Tibial nerve (tissue), 4 donors: ENCODE data around the gene MAPK10. TPM values are rescaled to one million over a fixed set of nuclear protein-coding genes. Genes with fewer than 3 reads are reported as not detected.

ENCODE experiments used
- DNase-seq, 2 donors: peaks; one replicate each; pipeline ENCODE4 v3.0.0-alpha.2; 2019; ENCODE audit warnings: low spot score in 2 of 2
- H3K27ac ChIP-seq, 4 donors: fragments of 200-600 bp; sonication (generic) in 3 of 4; one replicate each; pipeline ENCODE4 v1.5.1; 2017 to 2019; ENCODE audit warnings: mild to moderate bottlenecking in 1 of 4
- H3K27me3 ChIP-seq, 2 donors: fragments of 200-600 bp; sonication (generic) in 1 of 2; one replicate each; pipeline versions ENCODE4 v1.5.1 to v1.6.0; 2017 to 2019
- H3K36me3 ChIP-seq, 3 donors: fragments of 200-600 bp; sonication (generic); one replicate each; pipeline ENCODE4 v1.5.1; 2018 to 2019
- H3K4me1 ChIP-seq, 4 donors: fragments of 200-600 bp; sonication (generic) in 3 of 4; one replicate each; pipeline ENCODE4 v1.5.1; 2017 to 2019
- H3K4me3 ChIP-seq, 4 donors: fragments of 200-600 bp; sonication (generic) in 3 of 4; one replicate each; pipeline ENCODE4 v1.5.1; 2017 to 2019; ENCODE audit warnings: mild to moderate bottlenecking in 1 of 4, moderate library complexity in 1 of 4
- H3K9me3 ChIP-seq, 4 donors: fragments of 200-600 bp; sonication (generic) in 3 of 4; one replicate each; pipeline ENCODE4 v1.5.1; 2017 to 2019
- CTCF ChIP-seq, 5 experiments: fragments of 200-600 bp in 3 of 5; fragments of 450-650 bp in 2 of 5; sonication (generic) in 3 of 5; IDR thresholded peaks; one replicate each; pipeline ENCODE4 v1.5.1; 2016 to 2019; ENCODE audit warnings: antibody characterized with exemption in 5 of 5, mild to moderate bottlenecking in 3 of 5, moderate library complexity in 2 of 5
- EP300 ChIP-seq, 2 donors: sonication (generic); formaldehyde crosslinking; IDR thresholded peaks; one replicate each; pipeline ENCODE4 v1.6.1; 2017; ENCODE audit warnings: antibody characterized with exemption in 2 of 2, mild to moderate bottlenecking in 1 of 2
- POLR2A ChIP-seq, 2 donors: fragments of 450-650 bp; IDR thresholded peaks; one replicate each; pipeline ENCODE4 v1.6.1; 2017; ENCODE audit warnings: antibody characterized with exemption in 2 of 2, mild to moderate bottlenecking in 2 of 2, moderate library complexity in 2 of 2
- WGBS, 2 donors: methylation state at CpG; one replicate each; pipeline ENCODE4 v1.1.5; 2018; 5-methylcytosine and 5-hydroxymethylcytosine counted together
- total RNA-seq, 4 donors: library from RNA; depleted of rRNA; stranded (reverse); fragments of >200 nt; gene quantifications; one replicate each; pipeline ENCODE4 v1.1.0, GENCODE V29; 2016

MAPK10 gene
- total RNA-seq, 4 donors from 2014 or later: 20.7 to 34.5 (median 28.0) TPM

GRCh38 chr4:86381431-86381830 lies 21.6 kb upstream of the MAPK10 start:
- Histone ChIP-seq H3K4me3 (no peak overlapping the region), H3K9me3 (peaks cover 0 to 12% (median 0%) of the 10 kb centered on the region in 4 donors), H3K36me3 (no peaks in the 10 kb centered on the region), H3K27ac (no peak overlapping the region), H3K27me3 (no peaks in the 10 kb centered on the region), H3K4me1 (no peaks in the 10 kb centered on the region)
- DNase-seq: no peak
- WGBS, 2 donors: 82 to 83% methylated on average over 4 of the region's 4 CpGs
- no peak for TF ChIP-seq CTCF (IDR thresholded peaks at IDR 0.05)
- no peak for TF ChIP-seq EP300 (IDR thresholded peaks at IDR 0.05)
- TF ChIP-seq POLR2A (IDR thresholded peaks at IDR 0.05): no peak

- Histone ChIP-seq H3K4me1 (no peaks in the 10 kb centered on the region), H3K27ac (no peak overlapping the region), H3K36me3 (no peaks in the 10 kb centered on the region), H3K27me3 (no peaks in the 10 kb centered on the region), H3K9me3 (peaks cover 0 to 12% (median 0%) of the 10 kb centered on the region in 4 donors), H3K4me3 (no peak overlapping the region)
- TF ChIP-seq POLR2A (IDR thresholded peaks at IDR 0.05): no peak
- no peak for TF ChIP-seq CTCF (IDR thresholded peaks at IDR 0.05)
- TF ChIP-seq EP300 (IDR thresholded peaks at IDR 0.05): no peak
- no peak for DNase-seq
Observed at GRCh38 chr4:86380181-86380724, 20.4 kb upstream of the MAPK10 start.

- Histone ChIP-seq H3K27ac (no peak overlapping the region), H3K4me1 (no peaks in the 10 kb centered on the region), H3K4me3 (no peak overlapping the region), H3K9me3 (peaks cover 0 to 21% (median 0%) of the 10 kb centered on the region in 4 donors), H3K27me3 (no peaks in the 10 kb centered on the region), H3K36me3 (peaks cover 0 to 4% (median 0%) of the 10 kb centered on the region in 3 donors)
- 50 to 68% methylated on average over 1 of the region's 1 CpG for WGBS, 2 donors
- TF ChIP-seq EP300 (IDR thresholded peaks at IDR 0.05): no peak
- TF ChIP-seq POLR2A (IDR thresholded peaks at IDR 0.05): no peak
- no peak for DNase-seq
Observed at GRCh38 chr4:86376850-86377249, 17.0 kb upstream of the MAPK10 start.

- H3K4me3 ChIP-seq: no peak overlapping the region
- no peak overlapping the region for H3K27ac ChIP-seq
- peaks cover 0 to 4% (median 0%) of the 10 kb centered on the region in 3 donors for H3K36me3 ChIP-seq
- no peak for DNase-seq
- H3K27me3 ChIP-seq: no peaks in the 10 kb centered on the region
- H3K4me1 ChIP-seq: peaks cover 0 to 6% (median 0%) of the 10 kb centered on the region in 4 donors
- 62 to 63% methylated on average over 4 of the region's 4 CpGs for WGBS, 2 donors
- TF ChIP-seq POLR2A (IDR thresholded peaks at IDR 0.05) (no peak), CTCF (IDR thresholded peaks at IDR 0.05) (no peak), EP300 (IDR thresholded peaks at IDR 0.05) (no peak)
- peaks cover 0 to 9% (median 0%) of the 10 kb centered on the region in 4 donors for H3K9me3 ChIP-seq
Observed at GRCh38 chr4:86368433-86368832, 8.6 kb upstream of the MAPK10 start.

GRCh38 chr4:86367577-86367976 lies 7.7 kb upstream of the MAPK10 start:
- H3K36me3 ChIP-seq: peaks cover 0 to 4% (median 0%) of the 10 kb centered on the region in 3 donors
- DNase-seq: no peak
- peaks cover 0 to 6% (median 0%) of the 10 kb centered on the region in 4 donors for H3K9me3 ChIP-seq
- no peak overlapping the region for H3K27ac ChIP-seq
- H3K4me1 ChIP-seq: peaks cover 0 to 6% (median 0%) of the 10 kb centered on the region in 4 donors
- H3K27me3 ChIP-seq: no peaks in the 10 kb centered on the region
- no peak overlapping the region for H3K4me3 ChIP-seq
- WGBS, 2 donors: 19% methylated on average over 1 of the region's 1 CpG
- TF ChIP-seq POLR2A (IDR thresholded peaks at IDR 0.05) (no peak), EP300 (IDR thresholded peaks at IDR 0.05) (no peak), CTCF (IDR thresholded peaks at IDR 0.05) (no peak)
